GM18526 (cell line): ENCODE results near the gene KIAA1671.

Experiments used
- POLR2A ChIP-seq: IDR thresholded peaks from 3 replicates; pipeline ENCODE4 v1.6.1; 2011; ENCODE audit not compliant: insufficient read length; ENCODE audit errors: extremely low read depth

The KIAA1671 gene

GRCh38 chr22:24951942-24952836, at the start of gene KIAA1671:
Gene KIAA1671, plus strand, starts transcription at chr22:24952716. Its CDS starts 75,284 bp downstream, at chr22:25028000.
- TF ChIP-seq POLR2A: no peak

DNA sequence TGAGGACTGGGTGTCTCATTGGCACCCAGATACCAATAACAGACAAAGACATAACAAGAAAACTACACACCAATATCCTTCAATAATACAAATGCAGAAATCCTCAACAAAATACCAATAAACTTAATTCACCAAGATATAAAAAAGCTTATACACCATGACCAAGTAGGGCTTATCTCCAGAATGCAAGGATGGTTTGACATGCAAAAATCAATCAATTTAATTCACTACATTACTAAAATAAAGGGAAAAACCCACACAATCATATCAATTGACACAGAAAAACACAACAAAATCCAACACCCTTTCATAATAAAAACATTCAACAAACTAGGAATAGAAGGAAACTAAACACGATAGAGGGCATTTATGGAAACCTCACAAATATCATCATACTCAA, 46.6 kb upstream of the KIAA1671 start:
- no peak for TF ChIP-seq POLR2A

GRCh38 chr22:24920029-24920428, 32.5 kb upstream of the KIAA1671 start:
- TF ChIP-seq POLR2A: no peak

- no peak for TF ChIP-seq POLR2A
These were observed 26.7 kb upstream of the KIAA1671 start for GRCh38 chr22:24925586-24926427.

- no peak for TF ChIP-seq POLR2A
These were observed 26.1 kb upstream of the KIAA1671 start for GRCh38 chr22:24926428-24926725.

DNA sequence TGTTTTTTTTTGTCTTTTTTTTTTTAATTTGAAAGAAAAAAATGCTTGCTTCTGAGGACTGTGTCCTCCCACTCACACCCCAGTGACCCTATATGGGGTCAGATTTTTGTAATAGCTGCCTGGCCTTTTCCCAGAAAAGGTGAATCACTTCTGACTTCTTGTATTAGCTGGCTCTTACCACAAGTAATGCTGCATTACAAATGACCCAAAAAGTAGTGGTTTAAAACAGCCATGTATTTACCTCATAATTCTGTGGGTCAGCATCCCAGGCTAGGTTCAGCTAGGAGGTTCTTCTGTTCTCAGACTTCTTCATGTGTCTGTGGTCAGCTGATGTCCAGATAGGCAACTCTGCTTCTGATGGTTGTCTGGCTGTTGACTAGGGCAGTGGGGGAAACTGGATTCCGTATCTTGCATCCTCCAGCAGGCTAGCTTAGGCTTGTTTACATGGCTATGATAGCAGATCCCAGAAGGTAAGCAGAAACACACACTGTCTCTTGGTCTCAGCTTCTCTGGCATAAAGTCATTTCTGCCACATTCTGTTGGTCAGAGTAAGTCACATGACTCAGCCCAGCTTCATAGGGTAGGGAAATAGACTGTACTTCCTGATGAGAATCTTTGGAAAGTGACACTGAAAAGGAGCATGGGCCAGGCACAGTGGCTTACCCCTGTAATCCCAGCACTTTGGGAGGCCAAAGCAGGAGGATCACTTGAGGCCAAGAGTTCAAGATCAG, 25.5 kb upstream of the KIAA1671 start:
- TF ChIP-seq POLR2A: no peak

DNA sequence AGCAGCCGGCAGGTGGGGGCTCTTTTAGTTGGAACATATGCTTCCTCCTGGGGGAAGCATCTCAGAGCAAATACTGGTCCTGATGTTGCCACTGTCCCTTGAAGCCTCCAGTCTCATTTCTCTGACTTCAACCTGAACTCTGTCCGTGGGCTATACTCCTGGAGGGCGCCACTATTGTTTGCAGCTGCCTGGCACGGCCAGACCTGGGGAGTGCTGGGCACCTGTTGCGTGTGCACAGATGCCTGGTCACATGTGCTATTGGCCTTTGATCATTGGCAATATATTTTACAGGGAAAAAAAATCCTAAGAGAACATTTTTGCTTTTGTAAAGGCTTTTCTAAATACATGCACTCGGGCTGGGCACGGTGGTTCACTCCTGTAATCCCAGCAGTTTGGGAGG, 24.2 kb upstream of the KIAA1671 start:
- no peak for TF ChIP-seq POLR2A

- TF ChIP-seq POLR2A: no peak
These were observed 21.8 kb upstream of the KIAA1671 start for GRCh38 chr22:24930678-24931077.

DNA sequence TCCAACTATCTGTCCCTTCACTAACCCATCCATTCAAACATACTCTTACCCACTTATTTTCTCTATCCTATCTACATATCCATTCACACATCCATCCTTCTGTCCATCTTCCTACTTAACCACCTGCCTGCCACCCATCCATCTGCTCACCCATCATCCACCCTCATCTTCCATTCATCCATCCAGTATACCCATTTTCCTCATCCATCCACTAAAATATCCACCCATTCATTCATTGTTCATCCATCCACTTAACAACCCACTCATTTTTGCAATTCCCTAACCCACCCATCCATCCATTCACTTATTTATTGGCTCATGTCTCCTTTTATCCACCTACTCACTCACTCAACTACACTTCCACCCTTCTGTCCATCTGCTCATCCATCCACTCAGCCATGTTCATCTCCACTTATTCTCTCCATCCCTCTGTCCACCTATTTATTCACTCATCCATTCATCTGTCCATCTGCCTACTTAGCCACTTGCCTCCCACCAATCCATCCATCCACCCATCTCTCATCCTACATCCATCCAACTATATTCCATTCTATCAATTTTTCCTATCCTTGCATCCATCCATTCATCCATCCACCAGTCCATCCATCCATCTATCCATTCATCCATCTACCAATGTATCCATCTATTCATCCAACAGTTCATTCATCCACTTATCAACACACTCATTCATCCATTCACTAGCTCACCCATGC, 16.6 kb upstream of the KIAA1671 start:
- no peak for TF ChIP-seq POLR2A

- TF ChIP-seq POLR2A: no peak
These were observed 15.4 kb upstream of the KIAA1671 start for GRCh38 chr22:24937114-24937513.

- no peak for TF ChIP-seq POLR2A
These were observed 13.7 kb upstream of the KIAA1671 start for GRCh38 chr22:24938741-24939341.

DNA sequence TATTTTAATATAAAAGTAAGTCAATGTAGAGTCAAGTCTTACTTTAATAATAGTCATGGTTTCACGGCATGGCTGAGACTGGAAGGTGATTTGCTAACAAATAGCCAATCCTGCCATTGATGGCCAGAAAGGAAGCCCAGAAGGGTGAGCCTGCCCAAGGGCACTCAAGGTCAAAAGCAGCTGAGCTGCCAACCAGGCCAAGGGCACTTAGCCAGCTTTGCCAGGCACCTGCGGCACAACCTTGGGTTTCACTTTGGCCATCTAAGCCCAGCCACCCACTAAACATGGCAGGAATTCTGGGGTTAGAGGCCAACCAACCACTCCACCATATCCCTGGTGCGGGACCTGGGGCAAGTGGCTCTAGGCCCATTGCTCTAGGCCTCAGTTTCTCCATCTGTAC, 10.2 kb upstream of the KIAA1671 start:
- no peak for TF ChIP-seq POLR2A

GRCh38 chr22:24944217-24944937, 8.1 kb upstream of the KIAA1671 start:
- TF ChIP-seq POLR2A: no peak

DNA sequence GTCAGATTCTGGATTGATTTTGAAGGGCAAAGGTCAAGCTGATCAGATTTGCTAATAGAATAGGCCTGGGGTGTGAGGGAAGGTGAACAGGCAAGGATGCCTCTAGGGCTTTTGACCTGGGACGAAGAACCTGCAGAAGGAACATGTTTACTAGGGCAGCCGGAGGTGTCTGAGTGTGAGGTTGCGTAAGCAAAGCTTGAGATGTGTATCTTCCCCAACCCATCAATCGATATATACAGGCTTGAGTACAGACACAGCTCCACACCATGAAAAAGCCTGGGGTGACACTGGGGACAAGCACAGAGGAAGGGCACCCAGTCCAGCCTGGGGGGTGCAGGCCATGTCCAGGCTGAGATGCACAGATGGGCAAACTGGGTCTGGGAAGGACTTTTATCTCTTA, 7.1 kb upstream of the KIAA1671 start:
- no peak for TF ChIP-seq POLR2A
